ENCODE data around the gene TMEM100.

DNA sequence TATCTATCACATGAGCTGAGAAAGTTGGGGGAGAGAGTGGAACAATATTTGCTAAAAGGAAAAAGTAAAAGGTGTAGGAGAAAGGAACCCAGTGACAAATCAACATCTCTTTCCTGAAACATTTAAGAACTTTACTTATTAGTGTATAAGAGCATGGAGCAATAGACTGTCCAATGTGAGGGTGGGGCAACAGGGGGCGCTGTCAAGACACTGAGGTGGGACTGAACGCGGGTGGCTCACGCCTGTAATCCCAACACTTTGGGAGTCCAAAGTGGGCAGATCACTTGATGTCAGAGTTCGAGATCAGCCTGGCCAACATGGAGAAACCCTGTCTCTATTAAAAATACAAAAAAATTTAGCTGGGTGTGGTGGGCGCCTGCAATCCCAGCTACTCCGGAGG, 49.4 kb upstream of the TMEM100 start:
- no peak for TF ChIP-seq POLR2A (IDR thresholded peaks at IDR 0.05; ENCODE audit: low read length)
- no peak for TF ChIP-seq GATA1 (IDR thresholded peaks at IDR 0.05; ENCODE audit: low read depth, low read length)

All from erythroblast (primary cell).